Measurements from ENCODE around the gene UCP2. TPM values are rescaled to one million over a fixed set of nuclear protein-coding genes. Genes with fewer than 3 reads are reported as not detected.

The UCP2 gene
- total RNA-seq, 2 donors from 2014 or later, result 42.0 to 57.7 TPM

DNA sequence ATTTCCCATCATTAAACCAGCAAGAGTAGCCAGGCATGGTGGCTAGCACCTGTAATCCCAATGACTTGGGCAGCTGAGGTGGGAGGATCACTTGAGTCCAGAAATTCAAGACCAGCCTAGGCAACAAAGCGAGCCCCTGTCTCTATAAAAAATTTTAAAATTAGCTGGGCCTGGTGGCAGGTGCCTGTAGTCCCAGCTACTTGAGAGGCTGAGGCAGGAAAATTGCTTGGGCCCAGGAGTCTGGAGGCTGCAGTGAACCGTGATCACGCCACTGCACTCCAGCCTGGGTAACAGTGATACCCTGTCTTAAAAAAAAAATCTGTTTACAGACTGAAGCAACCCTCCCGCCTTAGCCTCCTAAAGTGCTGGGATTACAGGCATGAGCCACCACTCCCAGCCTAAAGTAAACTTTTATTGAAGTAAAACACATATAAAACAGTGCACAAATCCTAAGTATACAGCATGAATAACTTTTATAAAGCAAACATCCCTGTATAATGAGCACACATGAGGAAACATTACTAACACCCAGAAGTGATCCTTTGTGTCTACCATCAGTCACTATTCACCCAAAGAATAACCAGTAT lies 13.6 kb upstream of the UCP2 start:
- Histone ChIP-seq H3K9me3 (no peaks in the 10 kb centered on the region), H3K36me3 (no peaks in the 10 kb centered on the region), H3K4me1 (ENCODE audit: control insufficient read depth in 1 of 2, low read depth in 2 of 2) (no peaks in the 10 kb centered on the region), H3K27me3 (replicated peaks; ENCODE audit: insufficient read depth) (no peaks in the 10 kb centered on the region), H3K4me3 (no peak overlapping the region), H3K27ac (no peak overlapping the region)
- DNase-seq (ENCODE audit: low spot score), result no peak
- no peak for TF ChIP-seq CTCF (IDR thresholded peaks at IDR 0.05)
- no peak for ATAC-seq (ENCODE audit: insufficient number of reproducible peaks, low FRiP score, low read depth)

- no peak for ATAC-seq (ENCODE audit: insufficient number of reproducible peaks, low FRiP score, low read depth)
- H3K4me1 ChIP-seq (ENCODE audit: control insufficient read depth in 1 of 2, low read depth in 2 of 2), result no peaks in the 10 kb centered on the region
These were observed 13.1 kb upstream of the UCP2 start for GRCh38 chr11:73995731-73996130.

GRCh38 chr11:73995247-73995646 lies 12.6 kb upstream of the UCP2 start:
- TF ChIP-seq CTCF (IDR thresholded peaks at IDR 0.05), result no peak
- Histone ChIP-seq H3K27ac (no peak overlapping the region), H3K4me3 (no peak overlapping the region), H3K36me3 (no peaks in the 10 kb centered on the region), H3K4me1 (ENCODE audit: control insufficient read depth in 1 of 2, low read depth in 2 of 2) (no peaks in the 10 kb centered on the region), H3K27me3 (replicated peaks; ENCODE audit: insufficient read depth) (no peaks in the 10 kb centered on the region), H3K9me3 (no peaks in the 10 kb centered on the region)
- ATAC-seq (ENCODE audit: insufficient number of reproducible peaks, low FRiP score, low read depth) (no peak), DNase-seq (ENCODE audit: low spot score) (no peak)

More at GRCh38 chr11:73995731-73996130, 13.1 kb upstream of the UCP2 start:
- no peaks in the 10 kb centered on the region for H3K27me3 ChIP-seq (replicated peaks; ENCODE audit: insufficient read depth)
- no peaks in the 10 kb centered on the region for H3K9me3 ChIP-seq
- no peak for TF ChIP-seq CTCF (IDR thresholded peaks at IDR 0.05)
- no peak for DNase-seq (ENCODE audit: low spot score)
- H3K36me3 ChIP-seq, result no peaks in the 10 kb centered on the region
- H3K27ac ChIP-seq, result no peak overlapping the region
- H3K4me3 ChIP-seq, result no peak overlapping the region

GRCh38 chr11:73991471-73992006 lies 8.9 kb upstream of the UCP2 start:
- no peak for ATAC-seq (ENCODE audit: insufficient number of reproducible peaks, low FRiP score, low read depth)
- DNase-seq (ENCODE audit: low spot score), result no peak

GRCh38 chr11:73990730-73991129 lies 8.1 kb upstream of the UCP2 start:
- no peak overlapping the region for H3K4me3 ChIP-seq
- no peak for TF ChIP-seq CTCF (IDR thresholded peaks at IDR 0.05)
- no peaks in the 10 kb centered on the region for H3K36me3 ChIP-seq
- no peaks in the 10 kb centered on the region for H3K27me3 ChIP-seq (replicated peaks; ENCODE audit: insufficient read depth)
- no peaks in the 10 kb centered on the region for H3K4me1 ChIP-seq (ENCODE audit: control insufficient read depth in 1 of 2, low read depth in 2 of 2)
- H3K9me3 ChIP-seq, result no peaks in the 10 kb centered on the region
- no peak overlapping the region for H3K27ac ChIP-seq
- no peak for ATAC-seq (ENCODE audit: insufficient number of reproducible peaks, low FRiP score, low read depth)
- DNase-seq (ENCODE audit: low spot score), result no peak

More at GRCh38 chr11:73991471-73992006, 8.9 kb upstream of the UCP2 start:
- Histone ChIP-seq H3K4me1 (ENCODE audit: control insufficient read depth in 1 of 2, low read depth in 2 of 2) (no peaks in the 10 kb centered on the region), H3K9me3 (no peaks in the 10 kb centered on the region), H3K27ac (no peak overlapping the region), H3K36me3 (no peaks in the 10 kb centered on the region), H3K4me3 (no peak overlapping the region), H3K27me3 (replicated peaks; ENCODE audit: insufficient read depth) (no peaks in the 10 kb centered on the region)
- TF ChIP-seq CTCF (IDR thresholded peaks at IDR 0.05), result no peak
